Common myeloid progenitor, CD34-positive (primary cell): Measurements from ENCODE around the gene POLR1B. TPM values are rescaled to one million over a fixed set of nuclear protein-coding genes. Genes with fewer than 3 reads are reported as not detected.
A peak's percentile ranks its signal among the peaks of the same experiment; 100 is the strongest.
"Not testable (repeated sequence)": the region's sequence is repeated elsewhere in the genome, so short reads cannot be mapped to it uniquely, and the experiment has no call there.

Experiments used
- CTCF ChIA-PET: fragments of 350-600 bp; sonication (Branson Sonifier 250); formaldehyde crosslinking; loops from one replicate; lab custom pipeline; 2021; ENCODE audit warnings: antibody characterized with exemption; lab: Charles Lee
- POLR2A ChIA-PET: fragments of 350-600 bp; sonication (Branson Sonifier 250); formaldehyde crosslinking; loops from one replicate; lab custom pipeline; 2021; ENCODE audit warnings: antibody characterized with exemption; lab: Charles Lee
- DNase-seq, 3 donors: peaks; one replicate each; pipeline versions ENCODE4 v3.0.0 to v3.0.0-alpha.2; 2013
- H3K27ac ChIP-seq, 2 experiments: 1 replicate in 1 of 2; 2 replicates in 1 of 2; pipeline ENCODE4 v1.7.0; 2013; ENCODE audit warnings: inconsistent platforms in 2 of 2, low read length in 2 of 2, mild to moderate bottlenecking in 2 of 2, low read depth in 1 of 2, moderate library complexity in 1 of 2; ENCODE audit not compliant: severe bottlenecking in 2 of 2, insufficient read depth in 1 of 2, poor library complexity in 1 of 2
- H3K27me3 ChIP-seq, 5 experiments: replicated peaks in 2 of 5; 1 replicate in 3 of 5; 2 replicates in 2 of 5; pipeline versions ENCODE4 v1.6.1 to v1.7.0; 2013; ENCODE audit warnings: low read length in 4 of 5, mild to moderate bottlenecking in 2 of 5, moderate library complexity in 2 of 5, inconsistent platforms in 1 of 5; ENCODE audit not compliant: insufficient read depth in 5 of 5, control insufficient read depth in 4 of 5
- H3K36me3 ChIP-seq, 4 experiments: 1 replicate in 2 of 4; 2 replicates in 2 of 4; pipeline versions ENCODE4 v1.6.1 to v1.7.0; 2013; ENCODE audit warnings: low read length in 3 of 4, control low read depth in 1 of 4, mild to moderate bottlenecking in 1 of 4; ENCODE audit not compliant: control insufficient read depth in 4 of 4, insufficient read depth in 4 of 4
- H3K4me1 ChIP-seq, 4 experiments: 1 replicate in 3 of 4; 2 replicates in 1 of 4; pipeline versions ENCODE4 v1.6.1 to v1.7.1; 2013; ENCODE audit warnings: low read length in 3 of 4, mild to moderate bottlenecking in 3 of 4, control low read depth in 1 of 4, inconsistent platforms in 1 of 4, moderate library complexity in 1 of 4; ENCODE audit not compliant: control insufficient read depth in 4 of 4, insufficient read depth in 4 of 4; ENCODE audit errors: control extremely low read depth in 1 of 4
- H3K4me3 ChIP-seq, 7 experiments: 1 replicate in 4 of 7; 2 replicates in 3 of 7; pipeline versions ENCODE4 v1.5.1 to v1.7.0; 2013; ENCODE audit warnings: mild to moderate bottlenecking in 7 of 7, low read length in 6 of 7, moderate library complexity in 6 of 7, inconsistent platforms in 2 of 7, low read depth in 2 of 7, control low read depth in 1 of 7; ENCODE audit not compliant: insufficient read depth in 4 of 7, control insufficient read depth in 1 of 7; ENCODE audit errors: extremely low read depth in 1 of 7
- H3K9me3 ChIP-seq, 5 experiments: 1 replicate in 4 of 5; 2 replicates in 1 of 5; pipeline versions ENCODE4 v1.6.1 to v1.7.1; 2013; ENCODE audit warnings: low read length in 4 of 5, mild to moderate bottlenecking in 2 of 5, inconsistent platforms in 1 of 5, low read depth in 1 of 5, moderate library complexity in 1 of 5; ENCODE audit not compliant: control insufficient read depth in 4 of 5, insufficient read depth in 2 of 5; ENCODE audit errors: control extremely low read depth in 1 of 5
- WGBS: methylation state at CpG from one replicate; pipeline ENCODE4 v1.1.5; 2013; ENCODE audit not compliant: insufficient coverage; 5-methylcytosine and 5-hydroxymethylcytosine counted together
- polyA plus RNA-seq: library from polyadenylated mRNA; unstranded; fragments of 120-200 nt; gene quantifications from one replicate; pipeline ENCODE4 v1.2.1, GENCODE V29; 2013

The POLR1B gene
- polyA plus RNA-seq, result 13.9 TPM

- Histone ChIP-seq H3K4me3 (peak within 1 kb of the TSS; percentile 73 to 100 (median 94)), H3K27me3 (no peaks in the 10 kb centered on the region), H3K27ac (peak within 1 kb of the TSS; percentile 96 to 98), H3K36me3 (peaks cover 5 to 13% (median 9%) of the 10 kb centered on the region in 4 experiments), H3K9me3 (no peaks in the 10 kb centered on the region), H3K4me1 (peaks cover 9 to 28% (median 25%) of the 10 kb centered on the region in 4 experiments)
- ChIA-PET POLR2A (no interaction called here), CTCF (interaction anchor here (1.5 kb wide), 1 partner anchor 59 kb away, joined by 3 read pairs; no protein-coding TSS in a partner anchor)
- DNase-seq, result peak; percentile 70 to 83 (median 71)
- WGBS, result 0% methylated on average over 64 of the region's 67 CpGs
Observed at GRCh38 chr2:112542123-112542983, at the start of gene POLR1B. Gene POLR1B, plus strand, starts transcription at chr2:112542465. Its CDS starts 30 bp downstream, at chr2:112542495.

GRCh38 chr2:112493048-112493447, 49.2 kb upstream of the POLR1B start:
- no peak overlapping the region for H3K27ac ChIP-seq
- peaks cover 0 to 2% (median 0%) of the 10 kb centered on the region in 4 experiments for H3K4me1 ChIP-seq
- no peaks in the 10 kb centered on the region for H3K27me3 ChIP-seq
- peaks cover 4 to 16% (median 8%) of the 10 kb centered on the region in 4 experiments for H3K36me3 ChIP-seq
- WGBS, result no CpG with 5 or more reads among the region's 3 CpGs
- H3K4me3 ChIP-seq, result no peak overlapping the region
- ChIA-PET POLR2A (no interaction called here), CTCF (interaction anchor here (3.1 kb wide), 1 partner anchor 13 kb away, joined by 15 read pairs; no protein-coding TSS in a partner anchor)
- no peaks in the 10 kb centered on the region for H3K9me3 ChIP-seq
- no peak for DNase-seq

GRCh38 chr2:112493858-112494648, 48.2 kb upstream of the POLR1B start:
- H3K27ac ChIP-seq, result no peak overlapping the region
- no peak for DNase-seq
- WGBS, result 92% methylated on average over 8 of the region's 9 CpGs

DNA sequence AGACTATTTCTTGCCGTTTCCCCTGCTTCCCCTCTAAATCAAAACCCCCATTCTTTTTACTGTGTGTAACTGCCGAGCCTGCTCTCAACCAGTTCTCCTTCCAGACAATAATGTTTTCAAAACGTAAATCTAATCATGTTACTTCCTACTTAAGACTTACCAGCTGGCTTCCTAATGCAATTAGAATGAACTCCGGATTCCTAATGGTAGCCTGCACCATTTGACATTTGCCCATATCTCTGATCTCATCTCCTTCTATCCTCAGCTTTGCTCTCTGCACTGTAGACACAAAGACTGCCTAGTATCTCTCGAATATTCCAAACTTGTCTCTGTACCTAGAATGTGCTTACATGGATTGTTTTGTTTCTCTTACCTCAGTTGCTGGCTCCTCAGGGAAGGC, 47.4 kb upstream of the POLR1B start:
- H3K27ac ChIP-seq, result no peak overlapping the region
- H3K27me3 ChIP-seq, result no peaks in the 10 kb centered on the region
- ChIA-PET CTCF (interaction anchor here (1.7 kb wide), 1 partner anchor 14 kb away, joined by 5 read pairs; no protein-coding TSS in a partner anchor), POLR2A (no interaction called here)
- no peak for DNase-seq
- H3K9me3 ChIP-seq, result no peaks in the 10 kb centered on the region
- no peak overlapping the region for H3K4me3 ChIP-seq
- WGBS, result 54% methylated on average over 5 of the region's 5 CpGs
- peaks cover 3 to 14% (median 8%) of the 10 kb centered on the region in 4 experiments for H3K36me3 ChIP-seq
- peaks cover 0 to 2% (median 0%) of the 10 kb centered on the region in 4 experiments for H3K4me1 ChIP-seq

More at GRCh38 chr2:112493858-112494648, 48.2 kb upstream of the POLR1B start:
- H3K4me1 ChIP-seq, result peaks cover 0 to 2% (median 0%) of the 10 kb centered on the region in 4 experiments
- POLR2A ChIA-PET, result no interaction called here
- no peak overlapping the region for H3K4me3 ChIP-seq
- no peaks in the 10 kb centered on the region for H3K9me3 ChIP-seq
- peaks cover 4 to 14% (median 8%) of the 10 kb centered on the region in 4 experiments for H3K36me3 ChIP-seq
- no peaks in the 10 kb centered on the region for H3K27me3 ChIP-seq
- CTCF ChIA-PET, result interaction anchor here (1.7 kb wide), 1 partner anchor 13 kb away, joined by 5 read pairs; no protein-coding TSS in a partner anchor

- DNase-seq, H3K9me3 ChIP-seq, POLR2A ChIA-PET, H3K4me1 ChIP-seq, H3K4me3 ChIP-seq, H3K27ac ChIP-seq, H3K27me3 ChIP-seq: not testable (repeated sequence)
- WGBS, result no CpG with 5 or more reads among the region's 4 CpGs
- peaks cover 2 to 14% (median 8%) of the 10 kb centered on the region in 4 experiments for H3K36me3 ChIP-seq
- CTCF ChIA-PET, result interaction anchor here (1.7 kb wide), 1 partner anchor 15 kb away, joined by 5 read pairs; no protein-coding TSS in a partner anchor
Observed at GRCh38 chr2:112495878-112496277, 46.4 kb upstream of the POLR1B start.

DNA sequence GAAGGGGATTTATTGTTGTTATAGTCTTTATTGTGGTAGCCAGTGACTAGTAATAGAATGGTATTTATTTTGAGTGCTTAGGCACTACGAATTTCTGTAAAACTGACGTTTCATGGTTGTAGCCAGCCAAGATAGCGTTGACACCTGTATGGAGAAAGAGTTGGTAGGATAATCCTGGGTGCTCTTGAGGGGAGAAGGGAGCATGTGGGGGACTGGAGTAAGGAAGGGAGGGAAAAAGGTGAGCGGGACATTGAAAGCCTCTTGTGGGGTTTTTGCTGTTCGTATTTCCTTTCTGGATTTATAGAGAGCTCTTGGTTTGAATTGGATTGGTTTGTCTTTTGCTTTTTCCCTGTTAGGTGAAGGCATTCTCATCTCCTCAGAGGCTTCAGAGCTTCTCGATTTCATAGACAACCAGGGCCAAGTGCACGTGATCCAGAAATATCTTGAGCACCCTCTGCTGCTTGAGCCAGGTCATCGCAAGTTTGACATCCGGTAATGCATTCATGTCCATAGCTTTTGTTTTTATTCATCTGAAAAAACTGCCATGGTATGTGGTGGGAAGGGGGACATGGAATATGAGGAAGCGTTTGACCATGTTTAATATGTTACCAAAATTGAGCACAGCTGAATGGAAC, 41.3 kb upstream of the POLR1B start:
- H3K27me3 ChIP-seq, H3K4me1 ChIP-seq, H3K27ac ChIP-seq, H3K9me3 ChIP-seq, POLR2A ChIA-PET, H3K4me3 ChIP-seq: not testable (repeated sequence)
- no CpG with 5 or more reads among the region's 10 CpGs for WGBS
- peaks cover 0 to 11% (median 4%) of the 10 kb centered on the region in 4 experiments for H3K36me3 ChIP-seq
- CTCF ChIA-PET, result interaction anchor here (0.9 to 1.1 kb wide), 2 partner anchors 9 to 21 kb away, joined by 3 read pairs; no protein-coding TSS in a partner anchor
- peak; percentile 28 to 69 (median 65) for DNase-seq
